ENCODE results near the gene GLMN. TPM values are rescaled to one million over a fixed set of nuclear protein-coding genes. Genes with fewer than 3 reads are reported as not detected.

The GLMN gene, protein sequence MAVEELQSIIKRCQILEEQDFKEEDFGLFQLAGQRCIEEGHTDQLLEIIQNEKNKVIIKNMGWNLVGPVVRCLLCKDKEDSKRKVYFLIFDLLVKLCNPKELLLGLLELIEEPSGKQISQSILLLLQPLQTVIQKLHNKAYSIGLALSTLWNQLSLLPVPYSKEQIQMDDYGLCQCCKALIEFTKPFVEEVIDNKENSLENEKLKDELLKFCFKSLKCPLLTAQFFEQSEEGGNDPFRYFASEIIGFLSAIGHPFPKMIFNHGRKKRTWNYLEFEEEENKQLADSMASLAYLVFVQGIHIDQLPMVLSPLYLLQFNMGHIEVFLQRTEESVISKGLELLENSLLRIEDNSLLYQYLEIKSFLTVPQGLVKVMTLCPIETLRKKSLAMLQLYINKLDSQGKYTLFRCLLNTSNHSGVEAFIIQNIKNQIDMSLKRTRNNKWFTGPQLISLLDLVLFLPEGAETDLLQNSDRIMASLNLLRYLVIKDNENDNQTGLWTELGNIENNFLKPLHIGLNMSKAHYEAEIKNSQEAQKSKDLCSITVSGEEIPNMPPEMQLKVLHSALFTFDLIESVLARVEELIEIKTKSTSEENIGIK
- total RNA-seq = 1 to 10 TPM; 4.6 to 9.3 (median 5.1) TPM

GRCh38 chr1:92298573-92299476 is at the start of gene GLMN, which contains the start of gene RPAP2:
Gene GLMN (minus strand): TSS chr1:92298987. CDS start chr1:92297999, 988 bp downstream.
Gene RPAP2 (plus strand): TSS chr1:92299059. CDS start chr1:92299074, 15 bp downstream.
- intact Hi-C loops (cut with DNase I; ENCODE audit: low total_unique reads) = loop anchor here (5.0 kb wide), 1 partner anchor 1017 kb away; no protein-coding TSS in a partner anchor
- WGBS, 2 donors = 0% methylated on average over 37 to 42 of the region's 76 CpGs
- H3K4me3 ChIP-seq (ENCODE audit: low read depth, poor library complexity, severe bottlenecking) = peak within 1 kb of the TSS; percentile 77
- DNase-seq (ENCODE audit: low spot score in 2 of 2) = peak; percentile 52 to 92
- TF ChIP-seq POLR2A (IDR thresholded peaks at IDR 0.05) = peak in 1 of 2 donors; percentile 2
- TF ChIP-seq, protein P1, sequence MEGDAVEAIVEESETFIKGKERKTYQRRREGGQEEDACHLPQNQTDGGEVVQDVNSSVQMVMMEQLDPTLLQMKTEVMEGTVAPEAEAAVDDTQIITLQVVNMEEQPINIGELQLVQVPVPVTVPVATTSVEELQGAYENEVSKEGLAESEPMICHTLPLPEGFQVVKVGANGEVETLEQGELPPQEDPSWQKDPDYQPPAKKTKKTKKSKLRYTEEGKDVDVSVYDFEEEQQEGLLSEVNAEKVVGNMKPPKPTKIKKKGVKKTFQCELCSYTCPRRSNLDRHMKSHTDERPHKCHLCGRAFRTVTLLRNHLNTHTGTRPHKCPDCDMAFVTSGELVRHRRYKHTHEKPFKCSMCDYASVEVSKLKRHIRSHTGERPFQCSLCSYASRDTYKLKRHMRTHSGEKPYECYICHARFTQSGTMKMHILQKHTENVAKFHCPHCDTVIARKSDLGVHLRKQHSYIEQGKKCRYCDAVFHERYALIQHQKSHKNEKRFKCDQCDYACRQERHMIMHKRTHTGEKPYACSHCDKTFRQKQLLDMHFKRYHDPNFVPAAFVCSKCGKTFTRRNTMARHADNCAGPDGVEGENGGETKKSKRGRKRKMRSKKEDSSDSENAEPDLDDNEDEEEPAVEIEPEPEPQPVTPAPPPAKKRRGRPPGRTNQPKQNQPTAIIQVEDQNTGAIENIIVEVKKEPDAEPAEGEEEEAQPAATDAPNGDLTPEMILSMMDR (IDR thresholded peaks at IDR 0.05) = no peak

DNA sequence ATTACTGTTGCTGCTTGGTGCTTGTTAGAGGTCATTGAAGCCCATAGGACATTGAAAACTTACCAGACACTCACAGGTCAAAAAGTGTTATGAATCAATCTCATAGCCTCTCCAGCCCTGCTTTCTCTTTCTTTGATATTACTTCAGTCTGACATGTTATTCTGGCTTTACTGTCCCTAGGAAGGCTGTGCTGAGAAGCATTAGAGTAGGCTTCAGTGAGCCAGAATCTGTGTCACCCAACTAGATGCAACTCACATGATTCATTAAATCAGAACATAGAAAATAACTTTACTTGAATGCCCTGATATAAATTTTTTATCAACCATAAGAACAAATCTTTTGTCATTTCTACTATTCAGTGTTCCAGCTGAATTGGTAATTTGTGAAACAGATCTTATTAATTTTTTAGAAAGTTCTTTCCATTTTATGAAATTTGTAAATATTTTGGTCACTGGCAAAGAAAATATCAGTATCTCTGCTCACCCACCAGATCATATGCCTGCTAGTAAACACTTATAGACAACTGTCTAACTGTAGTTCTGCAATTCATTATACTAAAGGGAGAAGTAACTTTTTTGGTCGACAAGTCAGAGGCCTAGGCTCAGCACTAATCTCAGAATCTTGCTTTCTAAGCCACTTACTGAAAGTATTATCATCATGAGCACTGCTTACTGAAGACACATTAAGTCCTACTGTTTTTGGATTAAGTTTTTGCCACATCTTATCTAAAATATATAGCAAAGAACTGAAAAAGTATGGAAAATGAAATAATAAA is 48.3 kb upstream of the GLMN start:
- WGBS, 2 donors = 86 to 91% methylated on average over 1 of the region's 1 CpG
- intact Hi-C loops (cut with DNase I; ENCODE audit: low total_unique reads) = no loop called here

DNA sequence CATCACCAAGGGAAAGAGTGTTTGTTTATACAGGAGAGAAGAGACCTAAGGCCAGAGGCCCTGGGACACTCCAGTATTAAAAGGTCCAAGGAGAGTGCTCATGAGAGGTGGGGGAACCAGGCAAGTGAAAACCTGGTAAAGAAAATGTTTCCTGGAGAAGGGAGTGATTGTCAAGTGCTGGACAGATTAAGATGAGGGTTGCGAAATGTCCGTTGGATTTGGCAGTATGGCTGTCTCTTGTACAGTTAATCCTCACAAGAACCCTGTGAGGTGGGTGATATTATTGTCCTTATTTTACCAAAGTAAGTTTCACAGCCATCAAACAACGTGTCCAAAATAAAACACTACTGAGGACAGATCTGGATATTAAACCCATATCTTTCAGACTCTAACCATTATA is 44.3 kb upstream of the GLMN start:
- intact Hi-C loops (cut with DNase I; ENCODE audit: low total_unique reads) = no loop called here
- H3K4me3 ChIP-seq (ENCODE audit: low read depth, poor library complexity, severe bottlenecking) = no peak overlapping the region
- no peak for TF ChIP-seq POLR2A (IDR thresholded peaks at IDR 0.05)
- TF ChIP-seq, protein P1 (IDR thresholded peaks at IDR 0.05) = no peak
- WGBS, 2 donors = 90 to 91% methylated on average over 3 of the region's 3 CpGs
- DNase-seq (ENCODE audit: low spot score in 2 of 2) = no peak

More for the DNA sequence above, 48.3 kb upstream of the GLMN start:
- TF ChIP-seq POLR2A (IDR thresholded peaks at IDR 0.05) = no peak
- TF ChIP-seq, protein P1 (IDR thresholded peaks at IDR 0.05) = no peak
- no peak for DNase-seq (ENCODE audit: low spot score in 2 of 2)
- H3K4me3 ChIP-seq (ENCODE audit: low read depth, poor library complexity, severe bottlenecking) = no peak overlapping the region

DNA sequence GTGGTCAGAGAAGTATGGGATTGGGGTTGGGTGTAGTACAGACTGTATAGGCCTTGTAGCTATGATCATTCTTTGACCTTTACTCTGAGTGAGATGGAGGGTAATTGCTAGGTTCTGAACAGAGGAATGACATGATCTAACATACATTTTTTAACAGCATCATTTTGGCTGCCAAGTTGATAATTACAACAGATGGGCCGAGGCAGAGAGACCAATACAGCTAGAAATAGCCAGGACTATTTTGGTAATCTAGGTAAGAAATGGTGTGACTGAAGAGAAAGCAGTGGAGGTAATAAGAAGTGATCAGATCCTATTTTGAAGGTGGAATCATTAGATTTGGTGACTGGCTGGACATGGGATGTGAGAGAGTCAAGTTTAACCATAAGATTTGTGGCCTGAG is 43.6 kb upstream of the GLMN start:
- H3K4me3 ChIP-seq (ENCODE audit: low read depth, poor library complexity, severe bottlenecking) = no peak overlapping the region
- intact Hi-C loops (cut with DNase I; ENCODE audit: low total_unique reads) = no loop called here
- no peak for TF ChIP-seq POLR2A (IDR thresholded peaks at IDR 0.05)
- TF ChIP-seq, protein P1 (IDR thresholded peaks at IDR 0.05) = no peak
- DNase-seq (ENCODE audit: low spot score in 2 of 2) = no peak
- WGBS, 2 donors = 90% methylated on average over 1 of the region's 1 CpG

DNA sequence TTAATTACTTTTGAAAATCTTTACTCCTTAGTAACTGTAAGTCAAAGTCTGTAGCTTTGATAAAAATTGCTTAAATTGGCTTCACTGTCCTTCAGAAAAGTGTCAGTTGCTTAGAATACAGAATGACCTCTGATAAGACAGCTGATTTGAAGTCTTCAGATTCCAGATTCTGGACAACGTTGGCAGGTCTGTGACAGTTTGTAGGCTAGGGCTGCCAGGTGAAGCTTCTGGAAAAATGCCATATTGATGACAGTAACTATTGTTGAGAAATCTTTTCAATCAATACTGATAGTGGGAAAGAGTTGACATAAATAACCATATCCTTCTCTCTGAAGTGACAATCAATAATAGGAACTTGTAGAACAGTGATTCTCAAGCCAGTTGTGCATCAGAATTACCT is 41.4 kb upstream of the GLMN start:
- TF ChIP-seq, protein P1 (IDR thresholded peaks at IDR 0.05) = no peak
- no peak overlapping the region for H3K4me3 ChIP-seq (ENCODE audit: low read depth, poor library complexity, severe bottlenecking)
- WGBS, 2 donors = 65 to 67% methylated on average over 1 of the region's 1 CpG
- intact Hi-C loops (cut with DNase I; ENCODE audit: low total_unique reads) = no loop called here
- DNase-seq (ENCODE audit: low spot score in 2 of 2) = no peak
